Keratinocyte (primary cell): Measurements from ENCODE around the gene LILRB1. TPM values are rescaled to one million over a fixed set of nuclear protein-coding genes. Genes with fewer than 3 reads are reported as not detected.
"Not testable (repeated sequence)": the region's sequence is repeated elsewhere in the genome, so short reads cannot be mapped to it uniquely, and the experiment has no call there.

Source experiments
- DNase-seq: peaks from one replicate; pipeline ENCODE4 v3.0.0-alpha.2; 2011; ENCODE audit warnings: low read depth, missing footprints, low spot score
- FAIRE-seq: peaks from 2 replicates; lab custom pipeline; 2011; peaks lifted over from hg19 to GRCh38; lab: Jason Lieb, UNC
- H2AFZ ChIP-seq: 2 replicates; pipeline ENCODE4 v1.6.0; 2012; ENCODE audit warnings: low read length, control low read depth, inconsistent platforms; ENCODE audit not compliant: control insufficient read depth
- H3K27ac ChIP-seq: 2 replicates; pipeline ENCODE4 v1.5.1; 2011; ENCODE audit warnings: low read length; ENCODE audit not compliant: control insufficient read depth, insufficient read depth
- H3K27me3 ChIP-seq: 3 replicates; pipeline ENCODE4 v1.6.0; 2011; ENCODE audit warnings: low read length; ENCODE audit not compliant: control insufficient read depth, insufficient read depth; ENCODE audit errors: extremely low read depth
- H3K36me3 ChIP-seq, 2 experiments: 2 replicates in 1 of 2; 3 replicates in 1 of 2; pipeline ENCODE4 v1.5.1; 2011; ENCODE audit warnings: low read length in 2 of 2, mild to moderate bottlenecking in 1 of 2; ENCODE audit not compliant: control insufficient read depth in 2 of 2, insufficient read depth in 2 of 2; ENCODE audit errors: extremely low read depth in 1 of 2
- H3K4me1 ChIP-seq: 3 replicates; pipeline ENCODE4 v1.5.1; 2011; ENCODE audit warnings: low read length; ENCODE audit not compliant: control insufficient read depth, insufficient read depth; ENCODE audit errors: extremely low read depth
- H3K4me2 ChIP-seq: 3 replicates; pipeline ENCODE4 v1.6.0; 2011; ENCODE audit warnings: low read depth, low read length; ENCODE audit not compliant: control insufficient read depth, insufficient read depth; ENCODE audit errors: extremely low read depth
- H3K4me3 ChIP-seq, 3 experiments: fragments of 200-600 bp in 1 of 3; sonication (generic) in 1 of 3; 2 replicates in 2 of 3; 3 replicates in 1 of 3; pipeline ENCODE4 v1.5.1; 2011 to 2016; ENCODE audit warnings: low read length in 3 of 3, mild to moderate bottlenecking in 3 of 3, control low read depth in 2 of 3, inconsistent platforms in 1 of 3, low read depth in 1 of 3, mixed read lengths in 1 of 3, mixed run types in 1 of 3, moderate library complexity in 1 of 3; ENCODE audit not compliant: control insufficient read depth in 2 of 3, insufficient read depth in 2 of 3; ENCODE audit errors: extremely low read depth in 1 of 3
- H3K79me2 ChIP-seq: 2 replicates; pipeline ENCODE4 v1.6.0; 2012; ENCODE audit warnings: low read length; ENCODE audit not compliant: control insufficient read depth, insufficient read depth
- H3K9ac ChIP-seq: 3 replicates; pipeline ENCODE4 v1.6.0; 2011; ENCODE audit warnings: low read length; ENCODE audit not compliant: control insufficient read depth, insufficient read depth; ENCODE audit errors: extremely low read depth
- H3K9me1 ChIP-seq: 3 replicates; pipeline ENCODE4 v1.6.0; 2011; ENCODE audit warnings: low read length; ENCODE audit not compliant: control insufficient read depth, insufficient read depth; ENCODE audit errors: extremely low read depth
- H3K9me3 ChIP-seq: 2 replicates; pipeline ENCODE4 v1.5.1; 2012; ENCODE audit warnings: low read depth, low read length; ENCODE audit not compliant: control insufficient read depth
- H4K20me1 ChIP-seq: 3 replicates; pipeline ENCODE4 v1.6.0; 2011; ENCODE audit warnings: low read length; ENCODE audit not compliant: control insufficient read depth, insufficient read depth; ENCODE audit errors: extremely low read depth
- CTCF ChIP-seq, 3 experiments: IDR thresholded peaks in 1 of 3; conservative IDR thresholded peaks in 1 of 3; optimal IDR thresholded peaks in 1 of 3; 2 replicates in 2 of 3; 3 replicates in 1 of 3; pipeline versions ENCODE3 to v1.5.1; 2011; ENCODE audit warnings: low read length in 3 of 3, mild to moderate bottlenecking in 3 of 3, moderate library complexity in 2 of 3, control low read depth in 1 of 3, inconsistent platforms in 1 of 3; ENCODE audit not compliant: insufficient read depth in 2 of 3; ENCODE audit errors: extremely low read depth in 1 of 3
- EZH2 ChIP-seq: IDR thresholded peaks from one replicate; pipeline ENCODE4 v1.6.1; 2012; ENCODE audit warnings: inconsistent platforms, mild to moderate bottlenecking, low read length, moderate library complexity
- dilution Hi-C: fragments of 300-500 bp; cut with MboI; formaldehyde crosslinking; loops from one replicate; pipeline ENCODE4 v1.7.0; 2020; ENCODE audit warnings: low sequenced_read_pairs; ENCODE audit not compliant: extremely low pct_ligation_motif_present
- polyA plus RNA-seq, 5 experiments: library from polyadenylated mRNA; depleted of rRNA in 3 of 5; stranded (reverse) in 3 of 5; stranded (forward) in 1 of 5; unstranded in 1 of 5; fragments of >200 nt; gene quantifications; 1 replicate in 1 of 5; 2 replicates in 3 of 5; 3 replicates in 1 of 5; pipeline versions ENCODE4 v1.2.1 to v1.2.3, GENCODE V29; 2011 to 2012; ENCODE audit warnings: missing spikeins in 2 of 5, low read depth in 1 of 5, low replicate concordance in 1 of 5

Gene LILRB1
- polyA plus RNA-seq, 1 donor (not counting 4 experiments of a cell fraction or from before 2014, with no cell fraction given), result not detected

DNA sequence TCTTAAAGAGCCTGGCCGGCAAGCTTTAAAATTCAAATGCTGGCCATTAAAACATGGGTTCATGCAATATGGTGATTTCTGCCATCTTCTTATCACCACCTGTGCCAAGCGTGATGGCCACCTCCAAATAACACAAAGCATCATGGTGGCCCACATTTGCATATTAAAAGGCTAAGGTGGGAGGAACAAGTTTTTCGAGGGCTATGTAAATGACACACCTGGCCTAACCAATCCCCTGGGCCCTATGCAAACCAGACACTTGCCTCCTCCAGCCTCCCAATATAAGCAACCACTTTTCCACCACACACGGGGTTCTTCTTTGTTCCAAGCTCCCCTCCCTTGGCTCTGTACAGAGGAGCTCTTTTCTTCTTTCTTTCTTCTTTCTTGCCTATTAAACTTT lies 46.9 kb downstream of the LILRB1 start:
- no peak overlapping the region for H3K9ac ChIP-seq
- no peak for TF ChIP-seq CTCF (optimal IDR thresholded peaks at IDR 0.05 in 1 of 3, IDR thresholded peaks at IDR 0.05 in 1 of 3, conservative IDR thresholded peaks at IDR 0.05 in 1 of 3; ENCODE audit: extremely low read depth in 1 of 3, insufficient read depth in 2 of 3, low read length in 3 of 3)
- TF ChIP-seq EZH2, result no peak
- H3K36me3 ChIP-seq, result no peaks in the 10 kb centered on the region
- H4K20me1 ChIP-seq, result no peaks in the 10 kb centered on the region
- no peak overlapping the region for H3K27ac ChIP-seq
- H3K4me3 ChIP-seq, result no peak overlapping the region
- DNase-seq, result no peak
- H3K27me3 ChIP-seq, result no peaks in the 10 kb centered on the region
- no peak for FAIRE-seq
- H3K79me2 ChIP-seq, result no peaks in the 10 kb centered on the region
- dilution Hi-C loops, result no loop called here
- H2AFZ ChIP-seq, result no peak overlapping the region
- H3K4me2 ChIP-seq, result no peak overlapping the region
- no peaks in the 10 kb centered on the region for H3K4me1 ChIP-seq
- no peaks in the 10 kb centered on the region for H3K9me3 ChIP-seq
- H3K9me1 ChIP-seq, result no peaks in the 10 kb centered on the region

DNA sequence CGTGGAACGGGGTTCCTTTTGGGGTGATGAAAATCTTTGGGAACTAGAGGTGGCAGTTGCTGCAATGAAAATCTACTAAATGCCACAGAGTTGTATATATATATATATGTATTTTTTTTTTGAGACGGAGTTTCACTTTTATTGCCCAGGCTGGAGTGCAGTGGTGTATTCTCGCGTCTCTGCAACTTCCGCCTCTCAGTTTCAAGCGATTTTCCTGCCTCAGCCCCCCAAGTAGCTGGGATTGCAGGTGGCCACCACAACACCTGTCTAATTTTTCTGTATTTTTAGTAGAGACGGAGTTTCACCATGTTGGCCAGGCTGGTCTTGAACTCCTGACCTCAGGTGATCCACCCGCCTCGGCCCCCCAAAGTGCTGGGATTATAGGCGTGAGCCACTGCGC lies 51.3 kb downstream of the LILRB1 start:
- H4K20me1 ChIP-seq, H3K9me1 ChIP-seq, H3K9me3 ChIP-seq, FAIRE-seq, H3K79me2 ChIP-seq, dilution Hi-C loops, H3K9ac ChIP-seq, H3K4me3 ChIP-seq, DNase-seq, H3K27ac ChIP-seq, H3K4me2 ChIP-seq, H3K36me3 ChIP-seq, H3K4me1 ChIP-seq, H2AFZ ChIP-seq, H3K27me3 ChIP-seq: not testable (repeated sequence)

DNA sequence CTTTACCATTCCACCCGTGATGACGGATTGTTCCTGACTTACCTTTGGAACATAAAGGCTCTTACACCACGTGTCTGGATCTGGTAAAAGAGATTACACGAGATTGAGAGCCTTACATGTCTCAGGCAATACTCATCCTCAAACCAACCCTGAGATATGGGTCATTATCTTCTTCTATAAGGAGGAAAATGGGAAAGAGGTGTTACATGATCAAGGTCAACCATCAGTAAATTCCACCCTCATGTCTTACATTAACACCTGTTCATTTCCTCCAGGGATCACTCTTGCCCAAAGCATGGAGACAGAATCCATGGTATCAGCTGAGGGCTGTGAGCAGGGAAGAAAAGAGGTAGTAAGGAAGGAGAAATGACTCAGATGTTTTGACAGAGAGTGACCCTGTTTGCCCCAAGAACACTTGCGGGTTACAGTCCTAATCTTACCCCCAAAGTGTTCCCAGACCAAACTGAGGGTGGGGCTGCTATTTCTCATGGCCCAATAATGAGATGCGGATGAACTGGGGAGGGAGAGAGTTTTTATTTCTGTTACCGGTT lies 52.1 kb downstream of the LILRB1 start:
- no peaks in the 10 kb centered on the region for H3K9me3 ChIP-seq
- no peak overlapping the region for H3K4me3 ChIP-seq
- no peaks in the 10 kb centered on the region for H3K9me1 ChIP-seq
- no peak overlapping the region for H3K4me2 ChIP-seq
- H2AFZ ChIP-seq, result no peak overlapping the region
- no peaks in the 10 kb centered on the region for H3K36me3 ChIP-seq
- no peaks in the 10 kb centered on the region for H3K4me1 ChIP-seq
- DNase-seq (no peak), FAIRE-seq (no peak)
- H3K9ac ChIP-seq, result no peak overlapping the region
- H3K27ac ChIP-seq, result no peak overlapping the region
- H3K79me2 ChIP-seq, result no peaks in the 10 kb centered on the region
- TF ChIP-seq EZH2, result no peak
- TF ChIP-seq CTCF (optimal IDR thresholded peaks at IDR 0.05 in 1 of 3, IDR thresholded peaks at IDR 0.05 in 1 of 3, conservative IDR thresholded peaks at IDR 0.05 in 1 of 3; ENCODE audit: extremely low read depth in 1 of 3, insufficient read depth in 2 of 3, low read length in 3 of 3), result no peak
- H4K20me1 ChIP-seq, result no peaks in the 10 kb centered on the region
- no peaks in the 10 kb centered on the region for H3K27me3 ChIP-seq
- dilution Hi-C loops, result no loop called here
